HG03095 (cell line): ENCODE measurements around the gene CLEC5A.
"Not testable (repeated sequence)": the region's sequence is repeated elsewhere in the genome, so short reads cannot be mapped to it uniquely, and the experiment has no call there.

Experiments
- ATAC-seq: cut with Tn5 transposase; IDR thresholded peaks from one replicate; pipeline ENCODE4 v1.9.1; 2021; ENCODE audit warnings: moderate library complexity; ENCODE audit not compliant: unreplicated experiment

CLEC5A gene

GRCh38 chr7:141949451-141949850 is 2.7 kb upstream of the CLEC5A start:
- no peak for ATAC-seq

- ATAC-seq: no peak
Observed at GRCh38 chr7:141949021-141949420, 2.2 kb upstream of the CLEC5A start.

GRCh38 chr7:141945356-141945755 is 1.4 kb downstream of the CLEC5A start:
- ATAC-seq: no peak

- ATAC-seq: no peak
Observed at GRCh38 chr7:141944811-141945210, 2.0 kb downstream of the CLEC5A start.

- no peak for ATAC-seq
Observed at GRCh38 chr7:141943846-141944245, 2.9 kb downstream of the CLEC5A start.

GRCh38 chr7:141941075-141941474 is 5.7 kb downstream of the CLEC5A start:
- no peak for ATAC-seq

GRCh38 chr7:141930211-141930610 is 16.6 kb downstream of the CLEC5A start:
- no peak for ATAC-seq

- ATAC-seq: no peak
Observed at GRCh38 chr7:141928845-141929195, 18.0 kb downstream of the CLEC5A start.

GRCh38 chr7:141928146-141928844 is 18.5 kb downstream of the CLEC5A start:
- no peak for ATAC-seq

- ATAC-seq: no peak
Observed at GRCh38 chr7:141920281-141920680, 26.5 kb downstream of the CLEC5A start.

GRCh38 chr7:141916099-141916498 is 30.7 kb downstream of the CLEC5A start, which contains the start of gene OR9A4:
Gene OR9A4 (plus strand): TSS chr7:141916399. CDS start chr7:141918876, 2,477 bp downstream.
- no peak for ATAC-seq

GRCh38 chr7:141915565-141915964 is 31.2 kb downstream of the CLEC5A start:
- ATAC-seq: no peak

GRCh38 chr7:141911391-141911790 is 35.4 kb downstream of the CLEC5A start:
- no peak for ATAC-seq

GRCh38 chr7:141906285-141906684 is 40.5 kb downstream of the CLEC5A start:
- no peak for ATAC-seq

GRCh38 chr7:141899366-141899765 is 47.4 kb downstream of the CLEC5A start:
- not testable (repeated sequence) for ATAC-seq

- ATAC-seq: no peak
Observed at GRCh38 chr7:141891336-141891735, 55.4 kb downstream of the CLEC5A start.

- no peak for ATAC-seq
Observed at GRCh38 chr7:141889321-141889720, 57.5 kb downstream of the CLEC5A start.

GRCh38 chr7:141884539-141885225 is 62.1 kb downstream of the CLEC5A start:
- ATAC-seq: peak; percentile 86

- ATAC-seq: no peak
Observed at GRCh38 chr7:141880960-141881359, 65.8 kb downstream of the CLEC5A start.

- no peak for ATAC-seq
Observed at GRCh38 chr7:141877365-141877764, 69.4 kb downstream of the CLEC5A start.
